GM19043 (cell line): ENCODE results near the gene SRGAP3.
"Not testable (repeated sequence)": the region's sequence is repeated elsewhere in the genome, so short reads cannot be mapped to it uniquely, and the experiment has no call there.

Experiments
- ATAC-seq: cut with Tn5 transposase; IDR thresholded peaks from one replicate; pipeline ENCODE4 v1.9.1; 2021; ENCODE audit warnings: low read depth; ENCODE audit not compliant: unreplicated experiment

Gene SRGAP3

DNA sequence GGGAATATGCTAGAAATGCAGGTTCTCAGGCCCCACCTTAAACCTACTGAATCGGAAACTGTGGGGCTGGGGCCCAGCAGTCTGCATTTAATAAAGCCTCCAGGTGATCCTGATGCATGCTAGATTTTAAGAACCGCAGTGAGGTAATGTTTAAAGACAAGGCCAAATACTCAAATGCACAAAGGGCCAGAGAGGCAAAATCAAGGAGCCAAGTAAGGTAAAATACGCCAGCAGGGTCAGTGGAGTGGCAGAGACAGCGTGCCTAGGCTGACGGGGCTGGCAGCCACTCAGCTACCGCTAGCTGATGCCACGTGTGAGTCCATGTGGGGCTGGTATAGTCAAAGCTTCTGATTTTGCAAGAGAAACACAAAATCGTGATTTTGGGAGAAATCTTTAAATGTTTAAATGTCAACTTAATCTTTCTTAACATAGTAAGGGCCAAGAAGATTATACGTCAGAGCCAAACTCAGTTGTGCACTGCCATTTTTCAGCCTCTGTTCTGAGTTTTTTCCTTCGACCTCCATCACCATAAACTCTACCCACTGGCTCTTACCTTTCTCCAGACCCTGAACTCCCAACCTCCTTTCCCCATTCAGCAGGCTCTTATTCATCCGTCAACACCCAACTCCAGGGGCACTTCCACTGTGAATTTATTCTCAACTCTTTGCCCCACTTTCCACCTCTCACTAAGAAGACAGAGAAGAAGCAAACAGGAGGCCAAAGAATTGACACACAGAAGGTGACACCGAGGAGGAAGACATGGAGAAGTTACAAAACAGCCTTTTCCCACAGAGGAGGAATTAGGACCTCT, 149.5 kb downstream of the SRGAP3 start:
- no peak for ATAC-seq

DNA sequence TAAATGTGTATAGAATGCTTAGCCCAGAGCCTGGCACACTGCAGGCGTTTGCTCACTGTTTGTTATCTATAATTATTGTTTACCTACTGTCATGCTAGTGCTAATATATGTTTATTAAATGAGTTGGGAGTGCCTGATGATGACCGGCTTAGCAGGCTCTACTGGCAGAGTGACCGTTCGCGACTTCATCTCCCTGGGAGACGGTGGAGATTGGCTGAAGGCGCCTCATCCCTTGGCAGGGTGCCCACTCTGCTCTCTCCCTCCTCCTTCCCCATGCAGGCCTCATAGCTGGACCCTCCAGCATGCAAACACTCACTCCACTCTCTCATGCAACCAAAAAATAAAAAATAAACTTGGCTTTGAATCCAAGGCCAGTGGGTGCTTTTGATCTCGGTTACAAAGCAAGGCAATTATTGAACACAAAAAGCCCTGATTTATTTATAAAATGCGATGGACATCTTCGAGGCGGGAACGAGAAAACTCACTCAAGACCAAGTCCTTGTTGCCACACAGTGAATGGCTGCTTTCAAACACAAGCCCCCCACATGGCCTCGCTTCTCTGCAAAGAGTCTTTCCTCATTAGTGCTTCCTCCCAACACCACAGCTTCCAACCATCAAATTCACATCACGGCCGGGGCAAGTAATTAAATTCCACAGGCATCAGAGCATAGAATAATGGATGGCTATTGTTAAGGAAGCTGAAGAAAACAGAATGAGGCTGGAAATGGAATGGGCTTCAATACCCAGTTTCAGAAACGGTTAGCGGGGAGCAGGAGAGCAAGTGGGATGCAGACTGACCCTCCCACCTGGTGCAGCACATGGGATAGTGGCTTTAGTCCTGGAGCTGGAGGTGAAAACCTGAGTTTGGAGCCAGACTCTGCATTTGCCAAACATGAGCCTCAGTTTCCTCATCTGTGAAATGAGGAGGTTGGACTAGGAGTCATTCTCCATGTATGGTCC, 150.4 kb downstream of the SRGAP3 start:
- no peak for ATAC-seq

DNA sequence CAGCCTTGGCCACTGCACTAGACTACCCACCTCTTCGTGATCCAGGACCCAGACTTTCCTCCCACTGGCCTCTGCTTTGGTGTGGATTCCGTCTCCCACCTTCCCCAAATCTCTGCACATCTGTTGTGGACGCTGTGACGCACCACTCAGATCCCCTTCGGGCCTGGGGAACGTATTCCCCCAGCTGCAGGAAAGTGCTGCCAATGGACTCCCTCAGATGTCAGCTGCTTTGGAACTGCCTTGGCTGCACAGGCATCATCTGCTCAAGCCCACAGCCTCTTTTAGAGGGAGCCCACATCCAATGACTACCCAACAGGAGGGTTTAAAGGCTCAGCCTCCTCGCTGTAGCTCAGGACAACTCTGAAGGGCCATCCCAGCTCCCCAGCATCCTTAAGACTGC, 152.0 kb downstream of the SRGAP3 start:
- ATAC-seq, result no peak

DNA sequence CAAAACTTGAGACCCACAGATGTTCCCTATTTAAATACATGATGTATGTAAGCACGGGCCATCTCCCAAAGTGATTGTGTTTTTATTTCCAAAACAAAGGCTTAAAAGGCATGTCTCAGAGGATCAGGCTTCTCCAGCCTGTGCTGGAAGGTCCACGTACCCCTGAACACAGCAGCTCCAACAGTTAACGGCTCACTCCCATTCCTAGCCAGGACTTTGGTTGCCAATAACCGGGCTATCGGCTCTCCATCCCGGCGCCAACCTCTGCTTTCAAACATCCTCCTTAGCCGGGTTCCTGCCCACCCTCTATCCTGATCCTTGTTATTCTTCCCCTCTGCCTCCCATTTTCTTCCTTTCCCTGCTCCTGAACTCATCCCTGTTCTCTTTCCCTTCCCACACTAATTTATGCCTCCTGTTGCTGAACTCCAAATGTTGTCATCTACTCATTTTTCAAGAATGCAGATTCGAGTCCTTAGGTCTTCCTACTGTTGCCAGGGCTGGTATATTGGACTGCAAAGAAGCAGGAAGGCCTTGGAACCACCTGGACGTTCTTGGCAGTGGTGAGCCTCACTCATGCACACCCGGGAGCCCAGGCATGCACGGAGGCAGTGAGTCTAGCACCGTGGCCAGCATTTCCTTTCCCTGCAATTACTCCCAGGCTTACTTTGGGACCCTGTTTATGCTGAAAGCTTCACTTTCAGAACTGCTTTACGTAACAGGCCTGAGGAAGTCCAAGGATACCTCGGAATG, 157.8 kb downstream of the SRGAP3 start:
- ATAC-seq, result no peak

DNA sequence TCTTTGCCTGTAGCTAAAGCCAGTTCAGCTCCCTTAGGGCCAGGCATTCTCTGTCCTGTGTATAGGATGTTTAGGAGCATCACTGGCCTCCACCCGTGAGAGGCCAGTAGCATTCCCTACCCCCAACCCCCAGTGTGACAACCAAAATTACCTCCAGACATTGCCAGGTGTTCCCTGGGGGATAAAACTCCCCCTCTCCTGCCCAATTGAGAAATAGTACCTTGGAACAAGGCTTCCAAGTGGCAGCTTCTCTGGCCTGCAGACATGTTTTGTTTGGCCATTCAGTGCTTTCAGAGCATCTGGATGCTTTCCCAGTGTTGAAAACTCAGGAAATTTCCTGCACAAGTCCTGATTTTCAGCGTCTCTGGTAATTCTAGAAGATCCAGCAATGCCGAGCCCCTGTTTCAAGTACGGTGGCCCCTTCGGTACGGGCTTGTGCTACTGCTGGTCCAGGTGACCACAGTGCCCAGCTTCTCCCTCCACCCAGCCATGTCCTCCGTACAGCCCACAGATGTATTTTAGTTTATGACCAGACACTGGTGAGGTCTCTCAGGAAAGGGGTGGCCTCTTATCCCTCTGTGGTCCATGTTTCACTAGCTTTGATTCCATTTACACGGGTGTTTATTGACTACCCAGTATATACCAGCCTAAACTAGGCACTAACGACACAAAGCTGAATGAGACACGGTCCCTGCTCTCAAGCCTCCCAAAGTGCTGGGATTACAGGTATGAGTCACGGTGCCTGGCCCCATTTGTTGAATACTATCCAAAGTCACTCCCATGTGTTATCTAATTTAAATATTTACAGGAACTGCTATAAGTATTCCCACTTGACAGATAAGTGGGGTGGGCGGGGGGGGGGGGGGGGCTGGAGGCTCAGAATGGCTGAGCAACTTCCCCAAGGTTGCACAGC, 160.7 kb downstream of the SRGAP3 start:
- no peak for ATAC-seq

DNA sequence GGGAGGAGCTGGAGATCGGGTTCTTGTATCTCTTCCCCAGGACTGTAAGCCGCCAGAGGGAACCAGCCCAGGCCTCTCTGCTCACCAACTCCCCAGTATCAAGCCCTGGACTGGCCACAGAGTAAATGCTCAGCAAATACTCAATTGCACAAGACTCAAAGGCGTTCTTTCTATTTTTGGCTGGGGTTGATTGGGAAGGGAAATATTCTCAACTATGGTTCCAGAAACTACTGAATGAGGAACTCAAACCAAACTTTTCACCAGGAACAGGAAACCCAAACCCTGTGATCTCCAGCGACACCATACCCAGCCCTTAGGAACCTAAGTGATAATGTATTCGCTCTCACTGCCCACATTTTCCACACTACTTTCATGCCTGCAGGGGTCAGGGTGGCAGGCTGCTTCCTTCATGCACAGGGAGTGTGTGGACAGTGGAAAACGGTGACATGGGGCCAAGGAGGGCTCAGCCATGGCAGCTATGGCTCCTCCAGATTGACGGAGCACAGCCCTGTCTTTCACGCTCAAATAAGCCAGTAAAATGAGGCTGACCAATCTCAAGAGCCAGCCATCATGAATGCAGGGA, 161.5 kb downstream of the SRGAP3 start:
- ATAC-seq, result no peak

DNA sequence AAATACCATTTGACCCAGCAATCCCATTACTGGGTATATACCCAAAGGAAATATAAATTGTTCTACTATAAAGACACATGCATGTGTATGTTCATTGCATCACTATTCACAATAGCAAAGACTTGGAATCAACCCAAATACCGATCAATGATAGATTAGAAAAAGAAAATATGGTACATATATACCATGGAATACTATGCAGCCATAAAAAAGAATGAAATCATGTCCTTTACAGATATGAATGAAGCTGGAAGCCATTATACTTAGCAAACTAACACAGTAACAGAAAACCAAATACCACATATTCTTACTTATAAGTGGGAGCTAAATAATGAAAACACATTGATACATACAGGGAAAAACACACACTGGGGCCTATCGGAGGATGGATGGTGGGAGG, 164.0 kb downstream of the SRGAP3 start:
- ATAC-seq, result not testable (repeated sequence)

DNA sequence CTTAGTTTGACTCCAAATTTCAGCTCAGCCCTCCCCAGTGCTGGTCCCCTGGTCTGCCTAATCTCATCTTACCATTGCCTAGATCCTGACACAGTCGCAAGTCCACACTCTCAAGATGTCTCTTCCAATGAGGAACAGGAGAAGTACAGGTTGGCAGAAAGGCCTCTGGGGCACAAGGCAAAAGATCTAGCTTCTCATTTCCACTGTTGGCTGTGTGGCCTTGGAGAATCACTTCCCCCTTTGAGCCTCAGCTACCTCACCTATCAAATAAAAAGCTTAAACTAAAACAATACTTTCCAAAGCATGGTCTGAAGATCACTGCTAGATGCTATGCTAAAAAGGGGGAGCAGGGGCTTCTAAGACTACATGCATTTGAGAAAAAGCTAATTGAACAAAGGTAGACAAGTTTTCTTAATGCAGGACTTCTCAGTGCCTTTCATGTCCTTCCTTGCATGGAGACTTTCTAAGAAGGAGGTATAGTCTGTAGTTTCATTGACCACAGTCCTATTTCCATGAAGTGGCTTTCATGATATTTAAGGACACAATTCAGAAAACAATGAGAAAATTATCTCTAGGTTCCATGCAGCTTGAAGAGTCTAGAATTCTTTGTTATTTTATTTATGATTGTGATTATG, 168.1 kb downstream of the SRGAP3 start:
- no peak for ATAC-seq

DNA sequence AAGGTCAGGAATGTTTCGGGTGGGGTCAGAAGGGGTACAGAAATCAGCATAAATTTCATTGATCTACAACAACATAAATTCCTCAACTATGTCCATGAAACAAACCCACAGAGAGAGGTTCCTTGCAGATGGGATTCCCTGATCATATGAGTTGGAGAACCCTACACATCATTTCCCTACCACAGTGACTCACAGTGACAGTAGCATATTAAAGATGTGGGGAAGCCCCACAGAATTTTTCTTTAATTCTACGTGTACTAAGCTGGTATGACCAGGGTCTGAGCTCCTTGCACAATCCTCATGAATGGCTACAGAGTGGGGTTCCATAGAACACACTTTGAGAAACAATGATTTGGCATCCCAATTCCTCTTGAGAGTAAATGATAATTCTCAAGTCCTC, 169.3 kb downstream of the SRGAP3 start:
- ATAC-seq, result no peak

DNA sequence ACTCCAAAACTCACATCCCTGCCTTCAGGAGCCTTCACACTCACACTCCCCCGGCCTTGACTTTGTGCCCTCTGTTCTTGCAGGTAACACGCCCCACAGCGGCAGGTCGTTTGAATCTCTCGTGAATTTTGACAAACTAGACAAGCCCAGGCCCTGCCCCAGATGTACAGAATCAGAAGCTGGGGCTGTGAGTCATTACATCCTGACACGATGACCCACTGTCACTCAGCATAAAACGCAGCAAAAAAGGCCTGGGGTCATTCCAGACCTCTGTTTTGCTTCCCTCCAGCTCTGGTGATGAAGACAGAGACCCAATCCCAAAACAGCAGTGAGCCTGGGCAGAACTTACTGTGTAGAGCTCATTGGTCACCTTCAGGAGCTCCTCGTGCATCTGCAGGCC, 169.8 kb downstream of the SRGAP3 start:
- ATAC-seq, result no peak

DNA sequence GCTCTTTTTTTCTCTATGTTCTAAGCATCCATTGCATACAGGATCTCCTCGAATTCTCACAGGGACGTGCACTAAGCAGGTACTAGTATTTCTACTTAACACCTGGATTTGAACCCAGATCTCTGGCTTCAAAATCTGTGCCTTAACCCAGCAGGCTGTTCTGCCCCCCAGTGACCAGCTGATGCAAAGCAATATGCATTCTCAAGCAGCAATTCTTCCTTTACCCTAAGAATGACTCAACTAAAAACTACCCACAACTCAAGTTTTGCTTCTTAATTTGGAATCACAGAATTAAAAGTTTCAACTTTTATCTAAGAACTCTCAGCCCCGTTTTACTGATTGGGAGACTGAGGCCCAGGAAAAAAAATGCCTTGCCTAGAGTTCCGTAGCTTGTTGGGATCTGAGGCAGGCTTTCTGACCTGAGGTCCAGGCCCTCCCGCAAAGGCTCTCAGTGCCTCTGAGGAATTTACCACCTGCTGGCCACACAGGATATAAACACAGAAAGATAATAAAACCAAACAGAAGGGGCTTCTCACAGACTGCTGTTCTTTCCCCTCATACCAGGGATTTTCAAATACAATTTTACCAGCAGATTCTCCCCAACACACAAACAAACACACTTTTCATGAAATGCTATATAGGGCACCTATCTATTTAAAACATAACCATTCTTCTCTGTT, 170.7 kb downstream of the SRGAP3 start:
- no peak for ATAC-seq

DNA sequence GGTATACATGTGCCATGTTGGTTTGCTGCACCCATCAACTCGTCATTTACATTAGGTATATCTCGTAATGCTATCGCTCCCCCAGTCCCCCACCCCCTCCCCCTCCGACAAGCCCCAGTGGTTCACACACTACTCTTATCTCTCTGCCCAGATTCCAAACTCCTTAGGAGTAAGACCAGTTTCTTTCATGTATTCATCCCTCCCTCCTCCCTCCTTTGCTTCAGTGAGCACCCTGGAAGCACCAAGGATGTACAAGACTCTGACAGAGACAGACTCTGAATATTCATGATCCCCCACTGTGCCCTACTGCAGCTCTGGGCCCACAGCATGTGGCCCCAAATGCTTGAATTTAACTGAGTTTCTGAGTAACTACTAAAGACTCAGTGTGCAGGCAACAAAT, 172.4 kb downstream of the SRGAP3 start:
- ATAC-seq, result no peak

DNA sequence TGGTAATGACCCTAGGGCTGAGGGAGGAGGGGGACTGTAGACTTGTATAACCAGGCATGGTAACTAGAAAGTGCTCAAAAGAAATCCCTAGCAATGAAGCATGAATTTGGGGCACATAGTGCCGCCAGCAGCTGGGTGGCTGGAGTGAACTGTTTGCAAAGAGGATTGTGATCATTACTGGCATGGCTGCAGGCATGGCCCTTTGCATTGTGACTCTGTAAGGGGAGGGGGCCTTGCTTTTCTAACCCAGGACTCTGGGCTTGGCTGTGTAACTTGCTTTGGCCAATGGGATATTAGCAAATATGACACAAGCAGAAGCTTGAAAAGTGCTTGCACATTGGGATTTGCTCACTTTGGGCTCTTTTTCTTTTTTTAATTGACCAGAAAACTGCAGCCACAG, 173.7 kb downstream of the SRGAP3 start:
- ATAC-seq, result no peak

DNA sequence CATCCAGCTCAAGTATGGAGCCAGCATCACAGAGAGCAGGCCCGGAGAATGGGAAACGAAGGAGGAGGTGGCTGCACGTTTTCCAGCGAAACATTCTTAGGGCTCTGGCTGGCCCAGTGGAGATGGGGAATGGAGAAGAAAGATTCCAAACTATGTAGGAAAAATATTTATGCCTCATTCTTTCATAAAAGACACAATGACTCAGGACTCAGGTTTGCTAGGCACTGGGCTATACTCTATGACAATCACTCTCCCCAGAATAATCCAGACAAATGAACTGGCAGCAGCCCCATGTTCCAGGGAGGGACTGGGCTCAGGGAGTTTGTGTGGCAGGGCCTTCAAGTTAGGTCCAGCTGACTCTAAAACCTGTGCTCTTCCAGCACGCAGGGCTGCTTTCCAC, 175.4 kb downstream of the SRGAP3 start:
- no peak for ATAC-seq

DNA sequence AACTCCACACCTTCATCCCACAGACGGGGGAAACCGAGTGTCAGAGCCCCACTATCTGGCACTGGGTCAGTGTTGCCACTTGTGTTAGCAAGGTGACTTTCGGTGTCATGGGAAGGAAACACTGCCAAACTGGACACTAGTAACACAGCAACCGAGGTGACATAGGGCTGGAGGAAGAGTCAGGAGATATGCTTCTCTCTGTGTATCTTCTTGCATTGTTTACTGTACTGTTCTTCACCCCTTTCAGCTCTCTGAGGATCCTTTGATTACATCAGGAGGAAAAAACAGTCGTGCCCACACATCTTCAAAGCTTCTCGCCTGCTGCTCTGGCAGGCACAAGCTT, 176.8 kb downstream of the SRGAP3 start:
- ATAC-seq, result no peak

DNA sequence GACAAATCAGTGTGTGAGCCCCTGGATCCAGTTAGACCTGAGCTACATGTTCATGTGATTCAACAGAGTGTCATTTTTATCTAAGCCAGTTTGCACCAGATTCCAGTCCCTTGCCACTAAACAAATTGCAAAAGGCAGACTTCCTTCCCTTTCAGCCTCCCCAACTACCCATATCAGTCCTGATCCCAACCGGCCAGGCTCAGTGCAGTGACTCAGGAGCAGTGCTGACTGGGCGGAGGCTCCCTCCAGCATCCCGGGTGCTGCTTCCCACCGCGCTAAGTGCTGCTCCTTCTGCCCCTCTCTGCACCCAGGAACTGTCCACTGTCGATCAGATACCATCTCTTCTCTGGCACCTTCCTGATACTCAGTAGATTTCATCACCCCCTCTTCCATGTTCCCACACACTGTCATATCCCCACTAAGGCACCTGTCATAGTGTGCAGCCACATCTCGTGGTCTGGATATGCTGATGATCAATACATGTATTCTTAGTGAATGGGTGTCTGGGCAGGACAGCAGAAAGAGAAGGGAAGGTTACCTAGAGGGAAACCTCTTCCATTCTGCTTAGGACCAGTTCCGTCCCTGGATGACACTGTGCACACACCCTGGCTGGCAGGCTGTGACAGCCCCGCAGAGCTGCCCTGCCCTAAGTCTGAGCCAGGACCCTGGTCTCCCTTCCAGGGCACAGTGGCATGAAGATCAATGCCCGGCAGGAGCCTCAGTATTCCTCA, 177.3 kb downstream of the SRGAP3 start:
- ATAC-seq, result no peak

DNA sequence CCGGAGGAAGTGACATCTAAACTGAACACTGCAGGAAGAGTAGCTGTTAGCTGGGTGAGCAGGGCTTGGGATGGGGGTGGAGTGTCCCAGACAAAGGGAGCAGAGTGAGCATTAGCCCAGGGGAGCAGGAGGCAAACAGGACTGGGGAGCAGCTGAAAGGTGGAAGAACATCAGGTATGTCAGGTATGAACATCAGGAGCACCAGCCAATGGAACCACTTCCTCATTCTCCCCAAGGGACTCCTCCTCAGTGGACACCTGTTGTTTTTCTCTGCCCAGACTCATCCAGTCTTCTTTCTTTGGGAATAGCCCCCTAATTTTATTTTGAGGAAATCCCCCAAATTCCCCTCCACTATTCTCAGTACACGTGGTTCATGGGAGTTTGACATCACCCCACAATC, 178.5 kb downstream of the SRGAP3 start:
- no peak for ATAC-seq

DNA sequence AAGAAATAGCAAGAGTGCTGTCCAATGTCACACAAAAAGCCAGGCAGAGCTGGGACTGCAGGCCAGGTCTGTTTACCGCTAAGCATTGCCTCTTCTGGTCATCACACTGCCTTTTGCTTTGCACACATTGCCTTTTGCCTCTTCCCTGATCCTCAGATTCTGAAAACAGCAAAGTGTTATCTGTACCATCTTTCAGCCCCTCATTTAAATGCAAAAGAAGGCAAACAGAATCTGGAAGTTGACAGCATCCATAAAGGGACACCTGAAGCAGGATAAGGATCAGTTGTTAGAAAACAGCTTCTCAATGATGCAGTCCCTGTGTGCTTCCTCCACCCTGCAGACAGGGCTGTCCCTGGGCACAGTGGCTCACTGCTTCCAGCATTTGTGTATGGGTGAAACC, 179.5 kb downstream of the SRGAP3 start:
- ATAC-seq, result no peak
